Measurements from ENCODE around the gene FGD6. TPM values are rescaled to one million over a fixed set of nuclear protein-coding genes. Genes with fewer than 3 reads are reported as not detected.

Gene FGD6
- total RNA-seq, 6 donors from 2014 or later, result 14.7 to 36.1 (median 20.2) TPM

GRCh38 chr12:95179011-95179410 is 38.3 kb downstream of the FGD6 start:
- Histone ChIP-seq H3K9me3 (no peaks in the 10 kb centered on the region), H3K36me3 (no peaks in the 10 kb centered on the region), H3K4me3 (no peak overlapping the region), H3K27me3 (no peaks in the 10 kb centered on the region), H3K27ac (no peak overlapping the region), H3K4me1 (peaks cover under 1 to 6% (median 3%) of the 10 kb centered on the region in 4 donors)
- TF ChIP-seq POLR2A (IDR thresholded peaks at IDR 0.05) (no peak), EP300 (IDR thresholded peaks at IDR 0.05) (no peak), POLR2AphosphoS5 (IDR thresholded peaks at IDR 0.05) (no peak)
- TF ChIP-seq, protein P1, sequence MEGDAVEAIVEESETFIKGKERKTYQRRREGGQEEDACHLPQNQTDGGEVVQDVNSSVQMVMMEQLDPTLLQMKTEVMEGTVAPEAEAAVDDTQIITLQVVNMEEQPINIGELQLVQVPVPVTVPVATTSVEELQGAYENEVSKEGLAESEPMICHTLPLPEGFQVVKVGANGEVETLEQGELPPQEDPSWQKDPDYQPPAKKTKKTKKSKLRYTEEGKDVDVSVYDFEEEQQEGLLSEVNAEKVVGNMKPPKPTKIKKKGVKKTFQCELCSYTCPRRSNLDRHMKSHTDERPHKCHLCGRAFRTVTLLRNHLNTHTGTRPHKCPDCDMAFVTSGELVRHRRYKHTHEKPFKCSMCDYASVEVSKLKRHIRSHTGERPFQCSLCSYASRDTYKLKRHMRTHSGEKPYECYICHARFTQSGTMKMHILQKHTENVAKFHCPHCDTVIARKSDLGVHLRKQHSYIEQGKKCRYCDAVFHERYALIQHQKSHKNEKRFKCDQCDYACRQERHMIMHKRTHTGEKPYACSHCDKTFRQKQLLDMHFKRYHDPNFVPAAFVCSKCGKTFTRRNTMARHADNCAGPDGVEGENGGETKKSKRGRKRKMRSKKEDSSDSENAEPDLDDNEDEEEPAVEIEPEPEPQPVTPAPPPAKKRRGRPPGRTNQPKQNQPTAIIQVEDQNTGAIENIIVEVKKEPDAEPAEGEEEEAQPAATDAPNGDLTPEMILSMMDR (IDR thresholded peaks at IDR 0.05), result no peak
- 65 to 79% methylated on average over 5 of the region's 5 CpGs for WGBS, 2 donors
- DNase-seq (no peak), ATAC-seq (ENCODE audit: low FRiP score in 2 of 2) (no peak)

DNA sequence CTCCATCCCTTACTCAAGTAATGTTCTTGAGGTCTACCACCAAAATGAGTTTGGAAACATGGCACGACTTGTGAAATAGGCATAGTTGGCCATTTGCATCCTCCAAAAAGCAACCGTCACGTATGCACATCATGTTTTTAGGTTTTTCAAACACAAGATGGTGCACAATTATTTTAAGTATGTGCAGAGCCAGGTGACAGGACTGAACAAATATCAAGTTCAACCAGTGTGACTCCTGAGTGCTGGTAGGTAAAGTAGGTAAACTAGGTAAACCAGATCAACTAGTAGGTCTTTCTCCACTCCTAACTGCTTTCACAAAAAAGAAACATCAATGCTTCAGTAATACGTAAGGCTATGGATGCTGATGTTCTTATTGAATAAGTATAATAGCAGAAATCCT is 39.1 kb downstream of the FGD6 start:
- H3K27ac ChIP-seq, result no peak overlapping the region
- H3K36me3 ChIP-seq, result no peaks in the 10 kb centered on the region
- H3K9me3 ChIP-seq, result no peaks in the 10 kb centered on the region
- no peaks in the 10 kb centered on the region for H3K27me3 ChIP-seq
- H3K4me3 ChIP-seq, result no peak overlapping the region
- peaks cover 9 to 15% (median 11%) of the 10 kb centered on the region in 4 donors for H3K4me1 ChIP-seq
- DNase-seq, result no peak
- TF ChIP-seq EP300 (IDR thresholded peaks at IDR 0.05) (no peak), POLR2A (IDR thresholded peaks at IDR 0.05) (no peak)
- TF ChIP-seq, protein P1 (IDR thresholded peaks at IDR 0.05), result no peak
- 79 to 91% methylated on average over 4 of the region's 4 CpGs for WGBS, 2 donors
- ATAC-seq (ENCODE audit: low FRiP score in 2 of 2), result no peak

- 85 to 94% methylated on average over 2 of the region's 2 CpGs for WGBS, 2 donors
- no peak overlapping the region for H3K4me3 ChIP-seq
- no peak for ATAC-seq (ENCODE audit: low FRiP score in 2 of 2)
- H3K4me1 ChIP-seq, result peaks cover 15 to 23% (median 18%) of the 10 kb centered on the region in 4 donors
- H3K36me3 ChIP-seq, result no peaks in the 10 kb centered on the region
- DNase-seq, result no peak
- H3K27me3 ChIP-seq, result no peaks in the 10 kb centered on the region
- H3K27ac ChIP-seq, result no peak overlapping the region
- TF ChIP-seq POLR2AphosphoS5 (IDR thresholded peaks at IDR 0.05), result no peak
- no peak for TF ChIP-seq POLR2A (IDR thresholded peaks at IDR 0.05)
- H3K9me3 ChIP-seq, result no peaks in the 10 kb centered on the region
Observed at GRCh38 chr12:95177201-95177768, 40.0 kb downstream of the FGD6 start.

DNA sequence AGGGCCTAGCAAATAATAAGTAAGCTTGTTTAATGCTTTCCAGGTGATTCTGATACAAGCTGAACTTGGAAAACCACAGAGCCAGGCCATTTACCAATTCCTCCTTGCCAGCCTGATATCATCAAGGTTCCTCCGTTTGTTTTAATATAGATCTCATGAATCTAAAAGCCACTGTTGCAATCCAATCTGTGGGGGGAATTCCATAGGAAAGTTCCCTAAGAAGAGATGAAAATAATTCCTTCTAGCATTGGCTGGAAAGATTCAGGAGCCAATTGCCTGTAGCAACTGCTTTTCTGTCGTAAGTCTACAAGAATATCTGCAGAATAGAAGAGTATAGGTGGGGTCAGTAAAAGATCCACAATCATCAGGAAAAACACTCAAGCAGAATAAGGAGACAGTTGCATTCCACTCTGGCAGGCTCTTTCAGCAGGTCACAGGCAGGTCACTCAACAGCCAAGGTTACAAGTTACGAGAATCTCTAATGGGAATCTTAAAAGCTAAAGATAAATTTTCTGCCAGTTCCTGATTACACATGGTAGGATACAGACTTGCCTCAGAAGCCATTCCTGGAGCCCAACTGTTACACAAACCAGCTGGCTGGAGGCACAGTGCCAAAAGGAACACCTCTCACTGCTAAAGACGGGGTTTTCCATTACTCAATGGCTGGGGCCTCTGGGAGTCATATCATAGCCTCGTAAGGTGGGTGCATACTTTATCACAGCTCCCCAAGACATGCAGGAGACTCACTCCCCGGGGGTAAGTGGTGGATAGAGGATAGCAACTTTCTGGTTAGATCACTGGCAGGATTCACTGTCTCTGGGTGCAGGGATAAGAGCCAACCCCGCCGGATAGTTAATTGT is 43.6 kb downstream of the FGD6 start:
- peak overlapping the region in 3 of 4 donors; percentile 6 to 73 (median 69) for H3K27ac ChIP-seq
- H3K36me3 ChIP-seq, result peaks cover 0 to 5% (median 0%) of the 10 kb centered on the region in 4 donors
- H3K9me3 ChIP-seq, result no peaks in the 10 kb centered on the region
- no peaks in the 10 kb centered on the region for H3K27me3 ChIP-seq
- peaks cover 15 to 28% (median 27%) of the 10 kb centered on the region in 4 donors for H3K4me1 ChIP-seq
- TF ChIP-seq, protein P1 (IDR thresholded peaks at IDR 0.05), result no peak
- TF ChIP-seq EP300 (IDR thresholded peaks at IDR 0.05), result no peak
- TF ChIP-seq POLR2A (IDR thresholded peaks at IDR 0.05), result no peak
- peak in 1 of 2 donors; percentile 47 for TF ChIP-seq POLR2AphosphoS5 (IDR thresholded peaks at IDR 0.05)
- H3K4me3 ChIP-seq, result no peak overlapping the region
- DNase-seq (peak in 1 of 2 donors; percentile 87), ATAC-seq (ENCODE audit: low FRiP score in 2 of 2) (peak; percentile 62 to 68)
- WGBS, 2 donors, result 40 to 48% methylated on average over 8 of the region's 8 CpGs

DNA sequence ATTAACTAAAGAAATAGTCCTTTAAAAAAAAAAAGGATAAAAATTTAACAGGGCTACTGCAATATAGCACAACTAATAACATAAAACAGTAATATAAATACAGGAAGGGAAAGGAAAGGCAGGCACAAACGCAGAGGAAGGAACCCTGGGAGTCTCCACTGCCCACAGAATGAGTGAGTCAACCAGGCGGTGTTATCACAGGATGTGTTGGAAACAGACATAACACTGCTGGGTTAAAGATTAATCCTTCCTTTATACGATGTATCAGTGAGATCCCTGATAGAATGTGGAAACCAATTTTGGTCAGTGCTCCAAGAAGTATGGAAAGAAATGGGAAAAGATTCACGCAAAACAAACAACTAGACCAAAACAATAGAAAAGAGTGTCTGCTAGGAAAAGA is 47.9 kb downstream of the FGD6 start:
- WGBS, 2 donors, result 42 to 48% methylated on average over 4 of the region's 4 CpGs
- TF ChIP-seq POLR2A (IDR thresholded peaks at IDR 0.05) (no peak), POLR2AphosphoS5 (IDR thresholded peaks at IDR 0.05) (peak; percentile 27 to 68)
- peak overlapping the region in 3 of 4 donors; percentile 37 to 63 (median 44) for H3K27ac ChIP-seq
- H3K4me1 ChIP-seq, result peaks cover 16 to 27% (median 24%) of the 10 kb centered on the region in 4 donors
- H3K4me3 ChIP-seq, result no peak overlapping the region
- ATAC-seq (ENCODE audit: low FRiP score in 2 of 2) (peak in 1 of 2 donors; percentile 63), DNase-seq (peak in 1 of 2 donors; percentile 38)
- H3K36me3 ChIP-seq, result peaks cover 0 to 5% (median 0%) of the 10 kb centered on the region in 4 donors
- H3K27me3 ChIP-seq, result no peaks in the 10 kb centered on the region
- H3K9me3 ChIP-seq, result no peaks in the 10 kb centered on the region

All from upper lobe of left lung (tissue), 6 donors.